Renal pelvis (tissue), 4 donors: ENCODE measurements around the gene SLC22A4. TPM values are rescaled to one million over a fixed set of nuclear protein-coding genes. Genes with fewer than 3 reads are reported as not detected.

ENCODE experiments used
- DNase-seq: peaks from one replicate; pipeline ENCODE4 v3.0.0-alpha.2; 2013
- polyA plus RNA-seq, 3 donors: library from polyadenylated mRNA; unstranded; fragments of 120-200 nt; gene quantifications; one replicate each; pipeline ENCODE4 v1.2.1, GENCODE V29; 2013; ENCODE audit not compliant: insufficient read length in 3 of 3

SLC22A4 gene
- polyA plus RNA-seq, 3 donors: 5.0 to 9.1 (median 7.2) TPM

DNA sequence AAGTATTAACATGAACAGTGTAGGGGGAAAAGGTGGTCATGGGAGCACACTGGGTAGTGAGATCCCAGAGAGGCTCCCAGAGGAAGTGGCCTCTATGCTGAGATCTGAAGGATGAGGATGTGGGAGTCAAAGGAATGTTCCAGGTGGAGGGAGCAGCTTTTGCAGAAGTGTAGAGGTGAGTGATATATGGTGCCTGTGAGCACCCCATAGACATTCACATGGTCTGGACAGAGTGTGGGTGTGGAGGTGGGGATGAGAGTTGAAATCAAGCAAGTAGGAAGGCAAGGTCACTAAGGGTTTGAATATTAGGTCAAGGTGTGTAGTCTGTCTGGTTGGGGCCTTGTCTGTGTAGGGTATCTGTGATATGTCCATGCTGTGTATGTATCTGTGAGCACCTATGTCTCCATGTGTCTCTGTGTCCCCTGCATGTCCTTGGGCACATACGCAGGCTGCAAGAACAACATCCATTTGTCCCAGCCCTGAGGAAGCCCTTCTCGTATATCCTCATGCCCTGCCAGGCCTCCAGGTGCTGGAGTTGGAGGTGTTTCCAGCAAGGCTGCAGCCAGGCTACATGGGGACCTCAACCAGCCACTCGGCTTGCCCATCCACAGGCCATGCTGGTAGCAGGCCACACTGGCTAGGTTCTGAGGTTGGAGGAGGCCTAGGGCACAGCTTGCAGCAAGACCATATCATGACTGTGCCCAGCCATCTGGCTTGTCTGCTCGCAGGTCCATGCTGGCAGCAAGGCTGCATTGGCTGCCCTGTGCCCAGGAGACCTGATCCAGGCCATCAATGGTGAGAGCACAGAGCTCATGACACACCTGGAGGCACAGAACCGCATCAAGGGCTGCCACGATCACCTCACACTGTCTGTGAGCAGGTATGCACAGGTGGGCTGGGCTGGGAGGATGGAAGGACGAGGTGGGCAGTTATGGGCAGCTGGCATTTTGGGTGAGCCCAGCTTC lies 32.0 kb upstream of the SLC22A4 start:
- no peak for DNase-seq

DNA sequence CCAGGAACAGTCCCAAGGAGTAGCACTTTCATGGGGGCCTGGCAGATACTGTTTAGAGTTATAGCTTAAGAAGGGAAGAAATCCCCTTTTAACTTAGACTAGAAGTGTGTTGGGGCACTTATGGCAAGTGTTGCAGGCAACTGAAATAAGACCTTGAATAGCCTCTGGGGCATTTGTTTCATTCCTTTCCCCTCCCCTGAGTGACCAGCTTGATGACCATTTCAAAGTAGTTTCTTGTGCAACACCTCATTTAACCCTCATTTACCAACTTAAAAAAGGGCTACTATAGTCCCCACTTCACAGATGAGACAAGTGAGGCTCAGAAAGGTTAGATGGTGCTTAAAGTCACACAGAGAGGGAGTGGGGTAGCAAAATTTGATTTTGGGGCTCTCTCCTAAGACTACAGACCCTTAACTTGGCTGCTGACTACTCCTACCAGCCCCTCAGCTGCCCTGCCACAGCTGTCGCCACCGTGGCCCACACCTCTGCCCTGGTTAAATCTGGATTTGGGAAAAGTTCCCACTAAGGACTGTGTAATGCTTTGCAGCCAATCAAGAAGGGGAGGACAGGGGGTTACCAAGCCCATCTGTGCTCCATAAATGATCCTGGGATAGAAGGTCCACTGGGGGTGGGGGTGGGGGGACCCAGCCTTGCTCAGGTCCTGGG lies 31.2 kb upstream of the SLC22A4 start:
- DNase-seq: no peak

DNA sequence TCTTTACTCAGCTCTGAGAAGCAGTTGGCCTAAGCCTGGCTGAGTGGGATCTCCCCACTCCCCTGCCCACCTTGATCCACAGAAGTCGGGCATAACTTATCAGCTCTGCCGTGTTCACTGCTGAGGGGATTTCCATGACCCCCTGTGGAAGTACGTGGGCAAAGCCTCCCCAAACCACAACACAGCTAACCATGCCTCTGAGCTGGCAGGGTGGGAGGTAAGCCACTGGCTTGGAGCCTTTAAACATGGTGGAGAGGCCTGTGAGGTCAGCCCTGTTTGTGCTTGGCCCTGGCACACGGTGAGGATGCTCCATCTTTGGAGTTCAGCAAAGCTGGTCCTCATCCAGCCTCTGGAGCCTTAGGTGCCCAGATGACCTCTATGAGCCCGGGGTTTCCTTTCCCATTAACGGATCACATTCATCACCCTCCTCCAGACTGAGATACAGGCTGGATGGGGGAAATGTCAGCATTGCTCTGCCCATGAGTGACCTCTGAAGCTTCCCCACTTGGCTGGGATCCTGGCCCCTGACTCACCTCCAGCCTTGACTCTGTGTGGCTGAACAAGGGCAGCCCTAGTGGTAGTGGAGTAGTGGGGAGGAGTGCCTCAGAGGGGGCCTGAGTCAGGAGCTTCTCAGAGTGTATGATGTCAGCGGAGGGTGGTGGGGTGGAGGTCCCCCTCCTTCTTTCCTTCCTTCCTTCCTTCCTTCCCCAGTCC lies 30.5 kb upstream of the SLC22A4 start:
- no peak for DNase-seq

DNA sequence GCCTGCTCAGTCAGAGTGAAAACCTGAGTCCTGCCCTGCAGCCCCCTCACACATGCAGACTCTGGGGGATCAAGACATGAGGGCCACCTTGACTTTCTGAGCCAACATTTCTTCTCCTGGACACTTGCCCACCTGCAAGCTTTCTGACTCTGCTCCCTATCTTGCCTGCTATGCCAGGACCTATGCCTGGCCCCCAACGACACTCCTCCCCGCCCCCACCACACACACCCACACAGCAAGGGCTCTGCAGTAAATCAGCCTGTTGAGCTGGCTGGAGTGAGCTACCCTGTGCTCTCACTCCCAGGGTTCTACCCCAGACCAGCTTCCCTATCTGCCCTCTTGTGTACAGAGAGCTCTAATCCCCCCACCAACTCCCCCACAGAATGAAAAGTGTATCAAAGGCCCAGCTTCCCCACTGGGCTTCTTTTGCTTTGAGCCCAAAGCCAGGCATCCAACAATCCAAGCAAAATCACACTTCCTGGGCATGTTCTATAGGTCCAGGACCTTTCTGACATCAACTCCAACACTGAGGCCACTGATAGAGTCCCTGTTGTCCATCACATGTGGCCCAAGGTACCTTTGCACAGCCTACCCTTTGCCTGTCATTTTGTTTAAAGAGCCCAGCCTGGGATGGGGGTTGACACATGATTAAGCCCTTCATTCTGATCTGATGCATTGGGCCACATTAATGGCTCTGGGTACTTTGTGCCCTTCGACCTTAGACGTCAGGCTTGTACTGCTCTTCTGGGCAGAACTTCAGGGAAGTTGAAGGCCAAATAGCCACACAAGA lies 29.5 kb upstream of the SLC22A4 start:
- no peak for DNase-seq

GRCh38 chr5:132265336-132266030 lies 28.7 kb upstream of the SLC22A4 start:
- peak; percentile 84 for DNase-seq

DNA sequence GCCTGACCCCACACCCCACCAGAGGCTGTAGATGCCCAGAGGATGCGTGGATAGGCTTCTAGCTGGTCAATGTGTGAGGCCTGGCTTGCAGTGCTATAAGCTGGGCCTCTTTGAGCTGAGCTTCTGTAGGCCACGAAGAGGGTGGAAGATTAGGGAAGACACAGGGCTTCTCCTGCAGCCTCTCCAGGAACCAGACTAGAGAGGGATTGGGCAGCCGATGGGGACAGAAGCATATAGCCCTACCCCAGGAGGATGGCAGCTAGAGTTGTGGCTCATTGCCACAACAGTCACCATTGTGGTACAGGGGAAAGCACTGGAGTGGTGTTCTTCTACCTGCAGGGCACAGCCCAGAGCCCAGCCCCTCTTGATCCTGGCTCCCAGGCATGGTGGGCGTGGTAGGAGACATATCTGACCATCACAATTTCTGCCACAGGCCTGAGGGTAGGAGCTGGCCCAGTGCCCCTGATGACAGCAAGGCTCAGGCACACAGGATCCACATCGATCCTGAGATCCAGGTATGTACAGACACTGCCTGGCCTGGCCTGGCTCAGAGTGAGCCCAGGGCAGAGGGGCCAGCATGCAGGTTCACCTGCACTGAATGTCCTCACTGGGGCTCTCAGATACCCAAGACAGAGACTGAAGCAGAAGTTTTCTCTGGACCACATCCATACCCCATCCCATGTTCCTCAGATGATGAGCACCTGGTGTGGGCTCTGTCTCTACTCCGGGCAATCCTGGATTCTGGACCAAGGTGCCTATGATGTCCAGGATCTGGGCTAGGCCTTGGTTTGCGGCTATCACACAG lies 28.0 kb upstream of the SLC22A4 start:
- DNase-seq: no peak

- no peak for DNase-seq
Measured at GRCh38 chr5:132266836-132267160, 27.4 kb upstream of the SLC22A4 start.

GRCh38 chr5:132267166-132267739 lies 26.9 kb upstream of the SLC22A4 start:
- DNase-seq: no peak

GRCh38 chr5:132267931-132268768 lies 26.0 kb upstream of the SLC22A4 start:
- DNase-seq: no peak

DNA sequence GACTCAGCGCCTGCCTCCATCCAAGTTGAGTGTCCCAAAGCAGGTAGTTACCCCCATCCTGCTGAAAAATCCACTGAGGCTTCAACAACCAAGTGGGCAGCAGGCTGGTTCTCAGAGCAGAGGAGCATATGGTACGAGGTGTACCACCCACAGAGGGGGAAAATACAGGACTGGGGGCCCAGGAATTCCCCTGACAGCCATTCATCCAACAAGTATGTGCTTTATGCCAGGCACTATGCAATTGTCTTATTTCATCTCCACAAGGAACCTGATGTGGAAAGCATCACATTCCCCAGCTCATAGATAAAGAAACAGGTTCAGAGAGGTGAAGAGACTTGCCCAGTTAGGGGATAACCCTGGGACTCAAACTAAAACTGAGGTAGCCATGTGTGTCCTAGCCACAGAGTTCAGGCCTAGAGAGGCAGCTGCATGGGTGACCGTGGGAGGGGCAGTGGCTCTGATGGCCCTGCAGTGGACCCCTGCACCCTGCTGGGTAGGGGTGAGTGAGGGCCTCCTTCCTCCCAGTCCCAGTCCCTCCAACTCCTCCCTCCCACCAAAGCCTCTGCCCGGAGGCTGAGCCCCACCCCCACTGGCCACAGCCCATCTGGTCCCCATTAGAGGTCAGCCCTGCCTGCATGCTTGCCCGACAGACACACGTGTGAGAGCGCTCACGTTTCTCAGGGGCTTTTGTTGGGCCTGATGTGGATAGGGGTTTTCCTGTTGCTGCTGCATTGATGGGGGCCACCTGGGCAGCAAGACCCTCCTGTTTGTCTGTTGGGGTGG lies 25.2 kb upstream of the SLC22A4 start:
- DNase-seq: no peak

DNA sequence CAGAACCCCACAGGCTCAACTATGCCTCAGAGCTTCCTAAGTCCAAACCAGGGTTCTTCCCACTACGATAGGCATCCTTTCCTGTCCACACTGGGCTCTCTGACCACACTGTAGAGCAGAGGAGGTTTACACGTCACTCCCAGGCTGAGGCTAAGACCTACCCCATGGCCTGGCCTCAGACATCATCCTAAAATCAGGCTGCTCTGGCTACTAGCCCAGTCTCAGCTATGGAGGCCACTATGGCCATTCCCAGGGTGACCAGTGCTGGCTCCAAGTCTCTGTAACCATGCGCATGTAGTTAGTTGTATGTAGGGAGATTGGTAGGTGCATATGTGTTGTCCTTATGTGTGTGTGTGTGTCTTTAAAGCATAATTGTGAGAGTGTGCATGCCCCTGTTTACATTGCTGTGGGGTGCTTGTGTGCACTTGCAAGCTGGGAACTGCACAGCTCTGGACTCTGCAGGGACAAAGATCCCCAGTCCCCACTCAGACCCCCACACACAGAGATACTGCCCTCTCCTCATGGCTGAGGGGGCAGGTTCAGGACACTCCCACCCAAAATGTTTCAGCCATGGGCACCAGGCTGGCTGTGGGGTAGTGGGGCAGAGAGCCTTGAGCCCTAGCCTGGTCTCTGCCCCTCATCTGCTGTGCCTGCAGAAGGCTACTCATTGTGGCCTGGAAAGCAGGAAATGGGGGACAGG lies 24.4 kb upstream of the SLC22A4 start:
- no peak for DNase-seq

DNA sequence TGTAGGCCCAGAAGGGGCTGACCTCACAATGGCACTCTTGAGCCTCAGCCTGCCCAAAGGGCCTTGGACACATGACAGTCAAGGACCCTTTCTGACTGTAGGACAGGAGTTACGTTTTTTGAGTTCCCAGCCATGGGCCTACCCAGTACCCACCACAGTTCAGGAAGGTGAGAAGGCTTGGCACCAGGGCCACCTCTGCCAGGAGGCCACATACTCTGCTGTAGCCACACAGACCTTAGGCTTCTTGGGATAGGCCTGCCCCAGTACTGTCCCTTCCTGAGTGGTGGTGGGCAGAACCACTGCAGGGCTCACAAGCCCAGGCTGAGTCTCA lies 23.9 kb upstream of the SLC22A4 start:
- DNase-seq: no peak

DNA sequence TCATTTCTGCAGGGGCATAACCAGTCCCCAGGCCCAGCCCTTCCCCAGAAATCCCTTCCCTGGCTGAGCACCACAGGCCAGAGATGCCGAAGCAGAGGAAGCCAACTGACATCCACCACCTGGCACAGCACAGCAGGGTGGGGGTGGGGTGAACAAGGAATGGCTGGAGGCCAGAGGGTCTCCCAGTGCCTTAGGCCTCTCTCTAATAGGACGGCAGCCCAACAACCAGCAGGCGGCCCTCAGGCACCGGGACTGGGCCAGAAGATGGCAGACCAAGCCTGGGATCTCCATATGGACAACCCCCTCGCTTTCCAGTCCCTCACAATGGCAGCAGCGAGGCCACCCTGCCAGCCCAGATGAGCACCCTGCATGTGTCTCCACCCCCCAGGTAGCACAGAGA lies 23.5 kb upstream of the SLC22A4 start:
- no peak for DNase-seq

DNA sequence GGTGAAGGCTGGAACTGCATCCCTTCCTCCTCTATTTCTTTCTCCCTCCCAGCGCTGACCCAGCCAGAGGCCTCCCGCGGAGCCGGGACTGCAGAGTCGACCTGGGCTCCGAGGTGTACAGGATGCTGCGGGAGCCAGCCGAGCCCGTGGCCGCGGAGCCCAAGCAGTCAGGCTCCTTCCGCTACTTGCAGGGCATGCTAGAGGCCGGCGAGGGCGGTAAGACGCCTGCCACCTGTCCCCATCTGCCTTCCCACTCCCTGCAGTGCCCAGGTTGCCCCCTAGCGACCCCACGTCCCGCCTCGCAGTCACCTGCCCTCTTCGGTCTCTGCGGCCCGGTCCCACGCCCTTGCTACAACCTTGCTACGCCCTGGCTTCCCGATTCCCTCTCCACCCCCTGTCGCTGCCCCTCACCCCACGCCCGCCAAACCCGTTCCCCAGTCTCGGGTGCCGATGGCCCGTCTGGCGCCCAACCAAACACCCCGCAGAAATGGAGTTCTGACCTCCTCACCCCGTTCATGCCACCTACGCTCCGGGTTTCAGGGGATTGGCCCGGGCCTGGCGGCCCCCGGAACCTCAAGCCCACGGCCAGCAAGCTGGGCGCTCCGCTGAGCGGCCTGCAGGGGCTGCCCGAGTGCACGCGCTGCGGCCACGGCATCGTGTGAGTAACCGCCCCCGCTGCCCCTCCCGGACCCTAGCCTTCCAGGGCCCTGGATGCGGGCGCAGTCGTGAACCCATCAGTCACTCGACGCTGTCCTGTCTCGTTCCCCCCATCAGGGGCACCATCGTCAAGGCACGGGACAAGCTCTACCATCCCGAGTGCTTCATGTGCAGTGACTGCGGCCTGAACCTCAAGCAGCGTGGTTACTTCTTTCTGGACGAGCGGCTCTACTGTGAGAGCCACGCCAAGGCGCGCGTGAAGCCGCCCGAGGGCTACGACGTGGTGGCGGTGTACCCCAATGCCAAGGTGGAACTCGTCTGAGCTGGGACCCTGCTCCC lies 22.6 kb upstream of the SLC22A4 start:
- no peak for DNase-seq

DNA sequence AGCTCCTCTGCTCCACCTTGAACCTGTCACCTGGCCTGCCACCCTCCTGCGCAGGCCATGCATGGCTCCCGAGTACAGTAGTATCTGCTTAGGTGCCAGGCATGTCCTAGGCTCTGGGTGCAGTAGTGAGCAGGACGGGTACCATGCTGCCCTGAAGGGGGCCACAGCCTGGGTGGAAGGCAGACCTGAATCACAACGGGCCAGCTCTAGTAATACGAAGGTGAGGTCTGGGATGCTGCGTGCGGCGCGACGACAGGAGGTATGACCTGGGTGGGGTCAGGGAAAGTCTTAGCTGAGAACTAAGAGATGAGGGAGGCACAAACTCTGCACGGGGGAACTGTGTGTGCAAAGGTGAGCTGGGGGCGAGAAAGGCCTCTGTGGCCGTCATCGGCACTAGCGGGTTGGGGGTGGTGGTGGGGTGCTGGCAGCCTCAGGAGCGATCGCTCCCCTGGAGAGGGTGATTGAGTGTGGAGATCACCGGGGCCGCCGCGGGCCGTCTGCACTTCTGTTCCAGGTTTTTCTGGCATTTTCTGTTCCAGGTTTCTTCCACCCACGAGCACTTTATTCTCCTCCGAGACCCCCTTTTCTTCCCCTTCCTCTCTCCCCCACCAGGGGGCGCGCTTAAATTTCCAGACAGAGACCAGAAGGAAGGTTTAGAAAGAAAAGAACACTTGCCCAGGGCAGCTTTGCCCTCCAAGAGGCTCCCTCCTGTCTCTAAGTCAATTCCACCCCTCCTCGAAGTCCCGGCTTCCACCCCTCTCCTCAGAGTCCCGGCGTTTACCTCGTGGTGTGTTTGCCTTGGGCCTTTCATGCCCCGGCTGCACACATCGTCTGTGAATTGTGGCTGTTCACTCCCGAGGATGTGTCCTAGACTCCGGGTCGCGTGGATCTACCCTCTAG lies 21.6 kb upstream of the SLC22A4 start:
- no peak for DNase-seq
